ENCODE results near the gene SYT6. TPM values are rescaled to one million over a fixed set of nuclear protein-coding genes. Genes with fewer than 3 reads are reported as not detected.

SYT6 gene
- total RNA-seq, 1 donor from 2014 or later: not detected

GRCh38 chr1:114112775-114113174 is 40.9 kb downstream of the SYT6 start:
- H3K4me3 ChIP-seq: no peak overlapping the region
- DNase-seq (ENCODE audit: extremely low spot score in 2 of 2): no peak
- intact Hi-C loops (cut with DNase I): no loop called here
- H3K4me1 ChIP-seq: no peaks in the 10 kb centered on the region
- H3K27ac ChIP-seq: no peak overlapping the region
- TF ChIP-seq POLR2A (IDR thresholded peaks at IDR 0.05) (no peak), POLR2AphosphoS5 (IDR thresholded peaks at IDR 0.05; ENCODE audit: insufficient read depth in 1 of 2, low read depth in 1 of 2) (no peak)
- TF ChIP-seq, protein P1, sequence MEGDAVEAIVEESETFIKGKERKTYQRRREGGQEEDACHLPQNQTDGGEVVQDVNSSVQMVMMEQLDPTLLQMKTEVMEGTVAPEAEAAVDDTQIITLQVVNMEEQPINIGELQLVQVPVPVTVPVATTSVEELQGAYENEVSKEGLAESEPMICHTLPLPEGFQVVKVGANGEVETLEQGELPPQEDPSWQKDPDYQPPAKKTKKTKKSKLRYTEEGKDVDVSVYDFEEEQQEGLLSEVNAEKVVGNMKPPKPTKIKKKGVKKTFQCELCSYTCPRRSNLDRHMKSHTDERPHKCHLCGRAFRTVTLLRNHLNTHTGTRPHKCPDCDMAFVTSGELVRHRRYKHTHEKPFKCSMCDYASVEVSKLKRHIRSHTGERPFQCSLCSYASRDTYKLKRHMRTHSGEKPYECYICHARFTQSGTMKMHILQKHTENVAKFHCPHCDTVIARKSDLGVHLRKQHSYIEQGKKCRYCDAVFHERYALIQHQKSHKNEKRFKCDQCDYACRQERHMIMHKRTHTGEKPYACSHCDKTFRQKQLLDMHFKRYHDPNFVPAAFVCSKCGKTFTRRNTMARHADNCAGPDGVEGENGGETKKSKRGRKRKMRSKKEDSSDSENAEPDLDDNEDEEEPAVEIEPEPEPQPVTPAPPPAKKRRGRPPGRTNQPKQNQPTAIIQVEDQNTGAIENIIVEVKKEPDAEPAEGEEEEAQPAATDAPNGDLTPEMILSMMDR (IDR thresholded peaks at IDR 0.05): no peak
- no peaks in the 10 kb centered on the region for H3K9me3 ChIP-seq
- no peaks in the 10 kb centered on the region for H3K36me3 ChIP-seq
- H3K27me3 ChIP-seq: no peaks in the 10 kb centered on the region

- intact Hi-C loops (cut with DNase I): no loop called here
- DNase-seq (ENCODE audit: extremely low spot score in 2 of 2): no peak
- no peak overlapping the region for H3K4me3 ChIP-seq
- TF ChIP-seq POLR2A (IDR thresholded peaks at IDR 0.05): no peak
- H3K27me3 ChIP-seq: no peaks in the 10 kb centered on the region
- H3K27ac ChIP-seq: no peak overlapping the region
- no peaks in the 10 kb centered on the region for H3K36me3 ChIP-seq
- H3K9me3 ChIP-seq: no peaks in the 10 kb centered on the region
- H3K4me1 ChIP-seq: no peaks in the 10 kb centered on the region
These were observed 41.7 kb downstream of the SYT6 start for GRCh38 chr1:114111731-114112641.

DNA sequence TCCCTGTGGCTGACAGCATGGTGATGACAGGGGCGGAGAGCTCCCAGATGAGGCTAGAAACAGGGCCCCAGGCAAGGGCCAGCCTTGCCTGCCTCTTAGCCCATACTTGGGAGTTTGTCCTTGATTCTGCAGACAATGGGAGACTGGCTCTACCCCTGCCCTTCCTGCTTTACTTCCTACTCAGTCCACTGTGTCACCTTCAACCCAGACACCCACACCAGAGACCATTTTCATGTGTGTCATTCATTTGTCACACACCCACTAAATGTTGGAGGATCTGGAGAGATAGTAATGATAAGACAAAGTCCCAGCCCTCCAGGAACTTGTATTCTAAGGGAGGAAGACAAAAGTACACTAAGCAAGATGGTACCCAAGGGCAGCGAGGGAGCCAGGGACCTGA is 43.7 kb downstream of the SYT6 start:
- H3K27me3 ChIP-seq: no peaks in the 10 kb centered on the region
- no peak overlapping the region for H3K27ac ChIP-seq
- H3K4me3 ChIP-seq: no peak overlapping the region
- no peaks in the 10 kb centered on the region for H3K9me3 ChIP-seq
- intact Hi-C loops (cut with DNase I): no loop called here
- no peak for DNase-seq (ENCODE audit: extremely low spot score in 2 of 2)
- no peaks in the 10 kb centered on the region for H3K4me1 ChIP-seq
- TF ChIP-seq, protein P1 (IDR thresholded peaks at IDR 0.05): no peak
- TF ChIP-seq POLR2A (IDR thresholded peaks at IDR 0.05) (no peak), POLR2AphosphoS5 (IDR thresholded peaks at IDR 0.05; ENCODE audit: insufficient read depth in 1 of 2, low read depth in 1 of 2) (no peak)
- H3K36me3 ChIP-seq: no peaks in the 10 kb centered on the region

DNA sequence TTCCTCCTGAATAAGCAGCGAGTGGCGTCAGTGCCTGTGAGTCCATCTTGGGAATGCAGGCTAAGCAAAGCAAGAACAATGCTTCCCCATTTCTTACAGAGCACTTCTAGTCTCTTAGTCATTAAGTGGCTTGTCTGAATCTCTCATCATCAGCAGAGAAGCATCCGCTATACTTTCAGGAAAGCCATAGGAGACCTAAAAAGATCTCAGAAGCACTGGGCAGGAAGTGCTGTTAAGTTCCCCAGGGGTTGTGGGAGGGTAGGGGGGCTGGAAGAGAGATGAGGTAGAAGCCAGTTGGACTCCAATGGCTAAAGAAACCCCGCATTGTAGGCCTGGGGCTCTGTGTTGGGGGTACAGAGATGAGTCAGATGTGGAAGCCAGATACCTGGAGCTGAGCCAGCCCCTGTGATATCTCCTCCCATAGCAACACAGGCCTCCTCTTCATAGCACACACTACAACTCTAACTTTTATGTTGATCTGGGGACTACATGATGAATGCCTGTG is 44.9 kb downstream of the SYT6 start:
- no peak for DNase-seq (ENCODE audit: extremely low spot score in 2 of 2)
- no peaks in the 10 kb centered on the region for H3K27me3 ChIP-seq
- TF ChIP-seq, protein P1 (IDR thresholded peaks at IDR 0.05): no peak
- TF ChIP-seq POLR2A (IDR thresholded peaks at IDR 0.05) (no peak), POLR2AphosphoS5 (IDR thresholded peaks at IDR 0.05; ENCODE audit: insufficient read depth in 1 of 2, low read depth in 1 of 2) (no peak)
- no peaks in the 10 kb centered on the region for H3K36me3 ChIP-seq
- H3K4me3 ChIP-seq: no peak overlapping the region
- intact Hi-C loops (cut with DNase I): no loop called here
- no peaks in the 10 kb centered on the region for H3K4me1 ChIP-seq
- no peaks in the 10 kb centered on the region for H3K9me3 ChIP-seq
- H3K27ac ChIP-seq: no peak overlapping the region

GRCh38 chr1:114107474-114108435 is 45.9 kb downstream of the SYT6 start:
- no peak for DNase-seq (ENCODE audit: extremely low spot score in 2 of 2)
- intact Hi-C loops (cut with DNase I): loop anchor here (2.0 kb wide), 1 partner anchor 39 kb away; no protein-coding TSS in a partner anchor
- TF ChIP-seq POLR2A (IDR thresholded peaks at IDR 0.05): no peak
- H3K4me1 ChIP-seq: no peaks in the 10 kb centered on the region
- H3K27me3 ChIP-seq: no peaks in the 10 kb centered on the region
- no peaks in the 10 kb centered on the region for H3K36me3 ChIP-seq
- H3K4me3 ChIP-seq: no peak overlapping the region
- H3K9me3 ChIP-seq: no peaks in the 10 kb centered on the region
- no peak overlapping the region for H3K27ac ChIP-seq
